Cardiac muscle cell (in vitro differentiated cells and primary cell): ENCODE data around the gene MAST1. TPM values are rescaled to one million over a fixed set of nuclear protein-coding genes. Genes with fewer than 3 reads are reported as not detected.

Experiments used
- DNase-seq, 2 donors: peaks; one replicate each; pipeline versions ENCODE4 v3.0.0 to v3.0.0-alpha.2; 2010 to 2017; ENCODE audit warnings: low read depth in 1 of 2, low spot score in 1 of 2
- H3K27ac ChIP-seq: fragments of 200-600 bp; sonication (generic); 2 replicates; pipeline ENCODE4 v1.5.1; 2016
- H3K27me3 ChIP-seq: fragments of 200-600 bp; sonication (generic); 2 replicates; pipeline ENCODE4 v1.6.0; 2016; ENCODE audit warnings: control low read depth
- H3K36me3 ChIP-seq: fragments of 200-600 bp; sonication (generic); 2 replicates; pipeline ENCODE4 v1.5.1; 2016; ENCODE audit warnings: control low read depth
- H3K4me1 ChIP-seq: fragments of 200-600 bp; sonication (generic); 2 replicates; pipeline ENCODE4 v1.8.1; 2017; ENCODE audit warnings: low read depth, mild to moderate bottlenecking, mixed run types
- H3K4me3 ChIP-seq: fragments of 200-600 bp; sonication (generic); 2 replicates; pipeline ENCODE4 v1.5.1; 2016; ENCODE audit warnings: mild to moderate bottlenecking
- H3K9me3 ChIP-seq: fragments of 200-600 bp; sonication (generic); 2 replicates; pipeline ENCODE4 v1.5.1; 2017; ENCODE audit warnings: low read depth, mild to moderate bottlenecking, control low read depth
- CTCF ChIP-seq: IDR thresholded peaks from 2 replicates; pipeline ENCODE4 v1.5.1; 2012; ENCODE audit warnings: low read depth, mild to moderate bottlenecking, low read length
- polyA plus RNA-seq: library from polyadenylated mRNA; unstranded; fragments of >200 nt; fragmentation: Nextera tagmentation; extraction: Ambion mirVana; gene quantifications from 2 replicates; pipeline ENCODE4 v1.2.1, GENCODE V29; 2016
- total RNA-seq: library from RNA; depleted of rRNA; stranded (reverse); fragments of >200 nt; gene quantifications from 2 replicates; pipeline ENCODE4 v1.2.3, GENCODE V29; 2016

The MAST1 gene
- total and polyA plus RNA-seq, 2 experiments from 2014 or later = 3.9 to 7.9 TPM

- Histone ChIP-seq H3K9me3 (no peaks in the 10 kb centered on the region), H3K4me1 (no peaks in the 10 kb centered on the region), H3K27me3 (no peaks in the 10 kb centered on the region), H3K27ac (peak within 1 kb of the TSS; percentile 73), H3K4me3 (peak within 1 kb of the TSS; percentile 57), H3K36me3 (no peaks in the 10 kb centered on the region)
- TF ChIP-seq CTCF = no peak
- DNase-seq = peak; percentile 99 to 100
Observed at GRCh38 chr19:12890787-12891552, 52.7 kb downstream of the MAST1 start, which contains the start of gene GCDH. GCDH (plus strand) TSS chr19:12891160; CDS start chr19:12891305, 145 bp downstream.

DNA sequence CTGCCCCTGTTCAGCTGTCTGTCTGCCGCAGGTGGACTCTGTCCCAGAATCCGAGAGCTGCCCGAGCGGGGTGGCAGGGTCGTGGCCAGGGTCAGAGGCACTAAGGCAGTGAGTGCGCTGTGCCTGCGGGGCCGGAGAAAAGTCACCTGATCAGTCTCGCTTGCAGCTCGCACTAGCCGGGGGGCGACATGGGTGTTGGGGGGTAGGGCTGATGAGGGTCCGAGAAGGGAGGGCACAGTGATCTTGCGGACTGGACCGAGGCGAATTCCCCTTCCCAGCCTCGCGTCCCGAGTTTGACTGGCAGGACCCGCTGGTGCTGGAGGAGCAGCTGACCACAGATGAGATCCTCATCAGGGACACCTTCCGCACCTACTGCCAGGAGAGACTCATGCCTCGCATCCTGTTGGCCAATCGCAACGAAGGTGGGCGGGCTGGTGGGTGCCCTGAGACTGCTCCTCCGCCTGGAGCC is 53.3 kb downstream of the MAST1 start:
- Histone ChIP-seq H3K4me1 (no peaks in the 10 kb centered on the region), H3K9me3 (no peaks in the 10 kb centered on the region), H3K27ac (no peak overlapping the region), H3K27me3 (no peaks in the 10 kb centered on the region), H3K36me3 (no peaks in the 10 kb centered on the region), H3K4me3 (peak overlapping the region; percentile 57)
- TF ChIP-seq CTCF = no peak
- DNase-seq = no peak

DNA sequence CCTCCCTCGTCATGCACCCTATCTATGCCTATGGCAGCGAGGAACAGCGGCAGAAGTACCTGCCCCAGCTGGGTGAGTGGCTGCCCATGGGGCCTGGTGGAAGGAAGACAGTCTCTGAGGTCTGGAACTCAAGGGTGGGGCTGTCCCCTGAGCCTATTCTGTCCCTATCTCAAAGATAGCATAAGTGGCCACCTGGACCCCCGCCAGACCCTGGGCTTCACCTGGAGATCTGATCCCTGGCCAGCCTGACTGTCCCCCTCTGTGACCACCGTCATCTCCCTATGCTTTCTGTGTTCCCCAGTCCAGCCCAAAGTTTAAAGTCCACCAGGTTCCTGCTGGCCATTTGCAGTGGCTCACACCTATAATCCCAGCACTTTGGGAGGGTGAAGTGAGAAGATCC is 55.3 kb downstream of the MAST1 start:
- DNase-seq = no peak
- H3K4me1 ChIP-seq = no peaks in the 10 kb centered on the region
- H3K27ac ChIP-seq = no peak overlapping the region
- no peak overlapping the region for H3K4me3 ChIP-seq
- H3K27me3 ChIP-seq = no peaks in the 10 kb centered on the region
- TF ChIP-seq CTCF = no peak
- no peaks in the 10 kb centered on the region for H3K9me3 ChIP-seq
- no peaks in the 10 kb centered on the region for H3K36me3 ChIP-seq

DNA sequence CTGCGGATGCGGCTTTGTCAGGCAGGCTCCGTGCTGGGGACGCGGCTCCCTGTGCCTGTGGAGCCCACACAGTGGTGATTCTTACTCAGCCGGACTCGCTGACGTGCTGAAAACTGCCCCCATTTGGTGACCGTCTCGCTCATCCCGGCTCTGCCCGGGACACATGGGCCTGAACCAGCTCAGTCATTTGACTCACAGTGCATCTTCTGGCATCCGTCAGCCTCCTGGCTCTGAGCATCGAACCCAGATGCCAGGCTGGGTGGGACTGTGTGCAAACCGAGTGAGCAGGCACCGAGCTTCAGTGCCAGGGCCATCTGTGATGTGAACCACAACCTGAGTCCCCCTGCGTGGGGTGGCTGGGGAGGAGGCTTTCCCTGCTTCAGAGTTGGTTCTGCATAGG is 58.1 kb downstream of the MAST1 start:
- Histone ChIP-seq H3K9me3 (no peaks in the 10 kb centered on the region), H3K4me1 (no peaks in the 10 kb centered on the region), H3K4me3 (no peak overlapping the region), H3K36me3 (peaks cover 3% of the 10 kb centered on the region), H3K27me3 (no peaks in the 10 kb centered on the region), H3K27ac (no peak overlapping the region)
- DNase-seq = no peak
- TF ChIP-seq CTCF = no peak

DNA sequence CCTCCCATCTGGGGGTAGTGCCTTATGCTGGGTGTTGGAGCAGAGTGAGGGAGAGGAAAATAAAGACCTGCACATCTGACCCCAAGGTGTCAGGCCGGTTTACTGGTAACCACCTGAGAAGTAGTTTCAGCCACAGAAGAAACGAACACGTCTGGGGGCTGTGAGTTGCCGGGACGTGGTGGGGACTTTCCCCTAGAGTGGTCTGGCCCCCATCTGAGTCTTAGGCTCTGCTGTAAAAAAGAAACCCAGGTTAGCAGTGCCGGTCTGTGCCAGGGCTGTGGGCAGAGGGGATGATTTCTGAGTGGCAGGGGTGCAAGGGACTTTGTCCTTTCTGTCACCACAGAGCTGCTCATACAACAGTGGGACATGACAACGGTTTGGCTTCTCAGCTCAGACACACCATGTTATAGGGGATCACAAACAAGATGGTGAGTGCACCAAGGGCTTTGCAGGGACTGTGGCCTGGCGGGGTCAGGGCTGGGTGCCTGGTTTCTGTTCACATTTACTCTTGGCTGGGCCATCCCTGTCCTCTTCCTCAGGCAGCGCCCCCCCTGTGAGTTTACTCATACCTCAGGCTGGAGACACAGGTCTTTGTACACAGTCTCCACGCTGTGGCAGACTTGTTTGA is 61.7 kb downstream of the MAST1 start:
- peaks cover 3% of the 10 kb centered on the region for H3K36me3 ChIP-seq
- no peak overlapping the region for H3K27ac ChIP-seq
- no peaks in the 10 kb centered on the region for H3K9me3 ChIP-seq
- DNase-seq = no peak
- no peak overlapping the region for H3K4me3 ChIP-seq
- no peaks in the 10 kb centered on the region for H3K27me3 ChIP-seq
- TF ChIP-seq CTCF = no peak
- H3K4me1 ChIP-seq = no peaks in the 10 kb centered on the region
